ENCODE measurements around the gene TPST1.

TPST1 gene

DNA sequence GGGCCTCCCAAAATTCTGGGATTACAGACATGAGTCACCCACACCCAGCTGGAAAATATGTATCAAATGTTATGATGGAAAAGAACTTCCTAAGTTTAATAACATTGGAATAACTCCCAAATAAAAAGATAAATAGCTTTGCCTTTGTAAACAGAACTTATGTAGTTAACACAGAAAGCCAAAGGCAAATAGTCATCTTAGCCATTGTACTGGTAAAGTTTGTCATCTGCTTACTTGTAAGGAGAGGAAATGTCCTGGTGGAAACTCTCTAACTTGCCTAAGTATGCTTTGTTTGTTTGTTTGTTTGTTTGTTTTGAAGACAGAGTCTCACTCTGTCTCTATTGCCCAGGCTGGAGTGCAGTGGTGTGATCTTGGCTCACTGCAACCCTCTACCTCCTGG is 23.8 kb upstream of the TPST1 start:
- no peak for ATAC-seq
- no peak overlapping the region for H3K27ac Mint-ChIP-seq

DNA sequence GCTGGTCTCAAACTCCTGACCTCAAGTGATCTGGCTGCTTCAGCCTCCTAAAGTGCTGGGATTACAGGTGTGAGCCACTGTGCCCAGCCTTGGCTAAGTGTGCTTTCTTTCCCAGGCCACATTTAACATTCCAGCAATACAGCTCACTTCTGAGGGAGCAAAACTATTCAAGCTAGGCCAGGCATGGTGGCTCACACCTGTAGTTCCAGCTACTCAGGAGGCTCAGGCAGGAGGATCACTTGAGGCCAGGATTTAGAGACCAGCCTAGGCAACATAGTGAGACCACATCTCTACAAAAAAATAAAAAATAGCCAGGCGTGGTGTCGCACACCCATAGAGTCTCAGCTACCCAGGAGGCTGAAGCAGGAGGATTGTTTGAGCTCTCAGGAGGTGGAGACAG is 23.3 kb upstream of the TPST1 start:
- Mint-ChIP-seq H3K9me3 (no peaks in the 10 kb centered on the region), H3K4me3 (no peak overlapping the region), H3K27ac (no peak overlapping the region), H3K4me1 (peaks cover 7% of the 10 kb centered on the region), H3K27me3 (no peaks in the 10 kb centered on the region), H3K36me3 (no peaks in the 10 kb centered on the region)
- ATAC-seq: no peak

More for the DNA sequence above, 23.8 kb upstream of the TPST1 start:
- peaks cover 7% of the 10 kb centered on the region for H3K4me1 Mint-ChIP-seq
- no peaks in the 10 kb centered on the region for H3K9me3 Mint-ChIP-seq
- H3K4me3 Mint-ChIP-seq: no peak overlapping the region
- no peaks in the 10 kb centered on the region for H3K27me3 Mint-ChIP-seq
- no peaks in the 10 kb centered on the region for H3K36me3 Mint-ChIP-seq

DNA sequence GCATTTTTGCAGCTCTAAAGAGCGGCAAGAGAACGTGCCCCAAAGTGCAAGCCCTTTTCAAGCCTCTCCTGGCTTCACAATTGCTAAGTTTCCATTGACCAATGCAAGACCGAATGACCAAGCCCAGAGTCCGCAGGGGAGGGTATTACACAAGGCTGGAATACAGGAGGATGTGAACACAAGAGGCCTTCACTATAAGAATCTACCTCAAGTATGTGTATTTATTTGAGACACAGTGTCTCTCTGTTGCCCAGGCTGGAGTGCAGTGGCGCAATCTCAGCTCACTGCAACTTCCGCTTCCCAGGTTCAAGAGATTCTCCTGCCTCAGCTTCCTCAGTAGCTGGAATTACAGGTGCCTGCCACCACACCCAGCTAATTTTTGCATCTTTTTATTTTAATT is 22.2 kb upstream of the TPST1 start:
- ATAC-seq: no peak
- Mint-ChIP-seq H3K27ac (no peak overlapping the region), H3K4me1 (peaks cover 7% of the 10 kb centered on the region), H3K4me3 (no peak overlapping the region), H3K9me3 (no peaks in the 10 kb centered on the region), H3K36me3 (no peaks in the 10 kb centered on the region), H3K27me3 (no peaks in the 10 kb centered on the region)

DNA sequence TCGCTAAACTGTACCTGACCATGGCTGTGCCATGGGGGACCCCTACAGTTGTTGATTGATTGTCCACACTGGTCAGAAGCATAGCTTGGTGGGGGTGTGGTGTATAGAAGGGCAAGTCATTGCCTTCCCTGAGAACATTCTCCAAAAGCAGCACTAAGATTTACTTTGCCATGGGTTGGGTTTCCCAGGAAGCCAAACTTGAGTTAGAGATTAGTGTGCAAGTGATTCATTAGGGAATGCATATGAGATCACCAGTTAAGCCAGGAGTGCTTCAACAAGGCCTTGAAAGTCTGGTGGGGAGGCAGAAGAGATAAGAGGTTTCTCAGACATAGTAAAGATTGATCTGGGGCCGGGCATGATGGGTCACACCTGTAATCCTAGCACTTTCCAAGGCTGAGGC is 21.4 kb upstream of the TPST1 start:
- ATAC-seq: no peak
- Mint-ChIP-seq H3K27ac (no peak overlapping the region), H3K27me3 (peaks cover 6% of the 10 kb centered on the region), H3K9me3 (peaks cover 2% of the 10 kb centered on the region), H3K4me1 (peaks cover 7% of the 10 kb centered on the region), H3K36me3 (no peaks in the 10 kb centered on the region), H3K4me3 (no peak overlapping the region)

DNA sequence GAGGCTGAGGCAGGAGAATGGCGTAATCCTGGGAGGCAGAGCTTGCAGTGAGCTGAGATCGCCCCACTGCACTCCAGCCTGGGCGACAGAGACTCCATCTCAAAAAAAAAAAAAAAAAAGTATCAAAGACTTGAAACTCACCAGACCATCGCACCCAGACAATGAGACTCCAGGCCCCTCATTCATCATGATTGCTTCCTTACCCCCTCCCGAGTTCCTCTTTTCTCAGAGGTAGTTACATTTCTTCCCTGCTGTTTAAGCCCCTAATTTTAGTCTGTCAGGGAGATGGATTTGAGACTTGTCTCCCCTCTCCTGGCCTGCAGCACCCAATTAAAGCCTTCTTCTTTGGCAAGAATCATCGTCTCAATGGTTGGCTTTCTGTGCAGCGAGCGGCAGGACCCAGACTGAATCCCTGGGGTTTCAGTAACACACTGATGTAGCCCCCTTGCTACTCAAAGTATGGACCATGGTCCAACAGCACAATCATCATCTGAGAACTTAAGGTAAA is 19.4 kb upstream of the TPST1 start:
- no peak overlapping the region for H3K4me3 Mint-ChIP-seq
- no peak for ATAC-seq
- peaks cover 26% of the 10 kb centered on the region for H3K27me3 Mint-ChIP-seq
- peaks cover 7% of the 10 kb centered on the region for H3K4me1 Mint-ChIP-seq
- H3K27ac Mint-ChIP-seq: no peak overlapping the region
- H3K36me3 Mint-ChIP-seq: no peaks in the 10 kb centered on the region
- H3K9me3 Mint-ChIP-seq: peaks cover 3% of the 10 kb centered on the region

- H3K4me3 Mint-ChIP-seq: no peak overlapping the region
- ATAC-seq: no peak
- no peaks in the 10 kb centered on the region for H3K36me3 Mint-ChIP-seq
- peaks cover 7% of the 10 kb centered on the region for H3K4me1 Mint-ChIP-seq
- no peak overlapping the region for H3K27ac Mint-ChIP-seq
- H3K9me3 Mint-ChIP-seq: peaks cover 3% of the 10 kb centered on the region
- H3K27me3 Mint-ChIP-seq: peaks cover 29% of the 10 kb centered on the region
Measured at GRCh38 chr7:66186991-66187390, 18.1 kb upstream of the TPST1 start.

- no peak for ATAC-seq
- H3K4me1 Mint-ChIP-seq: peaks cover 7% of the 10 kb centered on the region
- H3K4me3 Mint-ChIP-seq: no peak overlapping the region
- H3K36me3 Mint-ChIP-seq: no peaks in the 10 kb centered on the region
- H3K9me3 Mint-ChIP-seq: peaks cover 3% of the 10 kb centered on the region
- peaks cover 29% of the 10 kb centered on the region for H3K27me3 Mint-ChIP-seq
- H3K27ac Mint-ChIP-seq: no peak overlapping the region
Measured at GRCh38 chr7:66187905-66188304, 17.2 kb upstream of the TPST1 start.

DNA sequence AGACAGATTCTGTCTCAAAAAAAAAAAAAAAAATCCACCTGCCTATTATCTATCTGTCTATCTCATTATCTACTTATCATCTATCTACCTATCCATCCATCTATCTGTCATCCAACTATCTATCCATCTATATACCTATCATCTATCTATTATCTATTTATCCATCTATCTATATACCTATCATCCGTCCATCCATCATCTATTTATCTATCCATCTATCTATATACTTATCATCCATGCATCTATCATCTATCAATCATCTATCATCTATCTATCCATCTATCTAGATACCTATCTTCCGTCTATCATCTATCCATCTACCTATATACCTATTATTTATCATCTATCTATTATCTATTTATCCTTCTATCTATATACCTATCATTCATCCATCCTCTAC is 16.5 kb upstream of the TPST1 start:
- Mint-ChIP-seq H3K27ac (no peak overlapping the region), H3K4me1 (peaks cover 9% of the 10 kb centered on the region), H3K36me3 (no peaks in the 10 kb centered on the region), H3K9me3 (peaks cover 5% of the 10 kb centered on the region), H3K4me3 (no peak overlapping the region), H3K27me3 (peaks cover 29% of the 10 kb centered on the region)
- no peak for ATAC-seq

- no peaks in the 10 kb centered on the region for H3K36me3 Mint-ChIP-seq
- no peak for ATAC-seq
- H3K4me3 Mint-ChIP-seq: no peak overlapping the region
- H3K4me1 Mint-ChIP-seq: peaks cover 6% of the 10 kb centered on the region
- no peak overlapping the region for H3K27ac Mint-ChIP-seq
- peaks cover 6% of the 10 kb centered on the region for H3K9me3 Mint-ChIP-seq
- peaks cover 29% of the 10 kb centered on the region for H3K27me3 Mint-ChIP-seq
Measured at GRCh38 chr7:66189695-66190503, 15.2 kb upstream of the TPST1 start.

DNA sequence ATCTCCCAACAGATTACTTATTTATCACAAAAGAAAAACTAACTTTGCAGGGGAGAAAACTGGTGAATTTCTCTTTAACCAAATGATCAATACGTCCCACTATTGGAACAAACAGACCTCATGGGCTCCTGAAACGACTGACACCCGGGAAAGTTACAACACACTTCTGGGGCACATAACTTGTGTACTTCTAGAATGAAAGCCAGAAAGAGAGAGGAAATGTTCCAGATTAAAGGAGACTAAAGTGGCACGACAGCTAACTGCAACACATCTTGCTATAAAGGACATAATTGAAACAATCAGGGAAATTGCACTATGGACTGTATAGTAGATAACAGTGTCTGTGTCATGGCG is 14.7 kb upstream of the TPST1 start:
- Mint-ChIP-seq H3K9me3 (peaks cover 6% of the 10 kb centered on the region), H3K4me1 (peaks cover 5% of the 10 kb centered on the region), H3K27ac (no peak overlapping the region)

GRCh38 chr7:66193146-66193725 is 11.9 kb upstream of the TPST1 start:
- no peak overlapping the region for H3K4me3 Mint-ChIP-seq
- no peaks in the 10 kb centered on the region for H3K36me3 Mint-ChIP-seq
- peaks cover 5% of the 10 kb centered on the region for H3K4me1 Mint-ChIP-seq
- peaks cover 6% of the 10 kb centered on the region for H3K9me3 Mint-ChIP-seq
- no peak overlapping the region for H3K27ac Mint-ChIP-seq
- ATAC-seq: no peak
- H3K27me3 Mint-ChIP-seq: peaks cover 28% of the 10 kb centered on the region

More for the DNA sequence above, 14.7 kb upstream of the TPST1 start:
- Mint-ChIP-seq H3K27me3 (peaks cover 29% of the 10 kb centered on the region), H3K4me3 (no peak overlapping the region), H3K36me3 (no peaks in the 10 kb centered on the region)
- no peak for ATAC-seq

DNA sequence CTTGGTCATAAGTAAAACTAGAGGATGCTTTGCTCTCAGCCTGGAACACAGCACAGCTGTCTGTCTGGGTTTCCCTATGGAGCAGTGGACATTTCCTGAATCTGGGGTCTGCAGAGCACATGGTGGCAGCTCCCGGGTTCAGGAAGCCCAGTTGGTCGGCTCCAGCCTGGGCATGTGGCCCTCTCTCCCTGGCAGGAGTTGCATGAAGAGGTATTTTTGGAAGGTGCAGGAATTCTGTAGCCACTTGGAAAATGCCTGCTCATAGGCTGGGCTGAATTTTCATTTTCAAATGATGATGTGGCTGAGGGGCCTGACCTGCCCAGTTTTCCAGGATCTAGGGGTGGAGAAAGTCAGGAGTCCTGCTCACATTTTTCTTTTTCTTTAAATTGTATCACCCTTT is 6.7 kb upstream of the TPST1 start:
- Mint-ChIP-seq H3K4me3 (no peak overlapping the region), H3K27ac (no peak overlapping the region), H3K4me1 (peaks cover 5% of the 10 kb centered on the region), H3K36me3 (no peaks in the 10 kb centered on the region), H3K9me3 (peaks cover 3% of the 10 kb centered on the region), H3K27me3 (peaks cover 32% of the 10 kb centered on the region)
- ATAC-seq: no peak

- Mint-ChIP-seq H3K27me3 (peaks cover 32% of the 10 kb centered on the region), H3K27ac (no peak overlapping the region), H3K9me3 (no peaks in the 10 kb centered on the region), H3K4me1 (no peaks in the 10 kb centered on the region), H3K36me3 (no peaks in the 10 kb centered on the region), H3K4me3 (no peak overlapping the region)
- no peak for ATAC-seq
Measured at GRCh38 chr7:66198956-66199355, 6.2 kb upstream of the TPST1 start.

GRCh38 chr7:66202441-66202840 is 2.7 kb upstream of the TPST1 start:
- Mint-ChIP-seq H3K9me3 (no peaks in the 10 kb centered on the region), H3K27me3 (peaks cover 32% of the 10 kb centered on the region), H3K36me3 (no peaks in the 10 kb centered on the region), H3K4me3 (no peak overlapping the region), H3K27ac (no peak overlapping the region), H3K4me1 (peaks cover 20% of the 10 kb centered on the region)
- no peak for ATAC-seq

DNA sequence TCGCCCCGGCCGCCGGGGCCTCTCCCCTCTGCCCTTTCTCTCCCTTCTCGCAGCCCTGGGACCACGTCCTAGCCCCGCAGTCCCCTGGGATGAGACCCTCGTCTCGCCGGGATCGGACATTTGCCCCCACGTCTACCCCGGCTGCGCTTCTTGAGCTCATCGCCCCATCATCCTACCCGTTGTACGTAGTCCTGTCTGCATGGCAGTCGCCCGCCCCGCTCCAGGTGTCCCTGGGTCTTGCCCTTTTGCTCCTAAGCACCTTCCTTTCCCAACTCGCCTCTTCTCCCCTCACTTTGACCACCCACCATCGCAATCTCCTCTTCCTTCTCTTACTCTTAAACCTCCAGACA is 582 bp downstream of the TPST1 start:
- H3K9me3 Mint-ChIP-seq: no peaks in the 10 kb centered on the region
- no peak for ATAC-seq
- H3K27me3 Mint-ChIP-seq: peaks cover 11% of the 10 kb centered on the region
- peak overlapping the region; percentile 88 for H3K27ac Mint-ChIP-seq
- H3K4me1 Mint-ChIP-seq: peaks cover 30% of the 10 kb centered on the region
- no peaks in the 10 kb centered on the region for H3K36me3 Mint-ChIP-seq
- H3K4me3 Mint-ChIP-seq: peak overlapping the region; percentile 89

Measured in stimulated activated memory B cell treated with anti-CD40 and anti-IgM and Interleukin-4, amounts not matched to agents 10 μg/mL and 1 μg/mL and 100 μg/mL, for 72 hours (primary cell).